ENCODE measurements around the gene RABGEF1. TPM values are rescaled to one million over a fixed set of nuclear protein-coding genes. Genes with fewer than 3 reads are reported as not detected.
"Not testable (repeated sequence)": the region's sequence is repeated elsewhere in the genome, so short reads cannot be mapped to it uniquely, and the experiment has no call there.

RABGEF1 gene
- total RNA-seq, 4 donors from 2014 or later, result 31.0 to 55.1 (median 47.9) TPM

DNA sequence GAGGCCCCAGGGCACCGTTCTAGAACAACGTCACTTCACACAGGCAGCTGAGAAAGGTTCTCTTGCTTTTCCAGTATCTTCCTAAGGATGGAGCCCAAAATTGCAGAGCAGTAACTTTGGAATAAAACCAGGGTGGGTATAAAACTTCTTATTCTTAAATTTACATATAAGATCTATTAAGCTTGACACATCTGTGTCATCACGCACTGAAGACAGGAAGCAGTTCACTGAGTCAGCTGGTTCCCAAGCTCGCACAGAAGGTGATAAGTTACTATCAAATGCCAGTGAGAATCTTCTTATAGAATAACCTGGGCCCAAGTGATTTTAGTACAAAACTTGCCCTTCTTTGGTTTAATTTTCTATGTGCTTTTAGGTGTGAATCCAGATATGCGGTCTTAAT, 70.2 kb downstream of the RABGEF1 start:
- Histone ChIP-seq H3K36me3 (peaks cover 47 to 52% of the 10 kb centered on the region in 2 donors), H3K27me3 (no peaks in the 10 kb centered on the region), H3K4me3 (replicated peaks in 1 of 3) (no peak overlapping the region), H3K9me3 (no peaks in the 10 kb centered on the region), H3K27ac (no peak overlapping the region), H3K4me1 (no peaks in the 10 kb centered on the region)
- no peak for DNase-seq
- 94 to 95% methylated on average over 5 of the region's 5 CpGs for WGBS, 2 donors
- intact Hi-C loops (cut with DNase I), result no loop called here
- TF ChIP-seq POLR2A (IDR thresholded peaks at IDR 0.05), result no peak
- TF ChIP-seq, protein P1, sequence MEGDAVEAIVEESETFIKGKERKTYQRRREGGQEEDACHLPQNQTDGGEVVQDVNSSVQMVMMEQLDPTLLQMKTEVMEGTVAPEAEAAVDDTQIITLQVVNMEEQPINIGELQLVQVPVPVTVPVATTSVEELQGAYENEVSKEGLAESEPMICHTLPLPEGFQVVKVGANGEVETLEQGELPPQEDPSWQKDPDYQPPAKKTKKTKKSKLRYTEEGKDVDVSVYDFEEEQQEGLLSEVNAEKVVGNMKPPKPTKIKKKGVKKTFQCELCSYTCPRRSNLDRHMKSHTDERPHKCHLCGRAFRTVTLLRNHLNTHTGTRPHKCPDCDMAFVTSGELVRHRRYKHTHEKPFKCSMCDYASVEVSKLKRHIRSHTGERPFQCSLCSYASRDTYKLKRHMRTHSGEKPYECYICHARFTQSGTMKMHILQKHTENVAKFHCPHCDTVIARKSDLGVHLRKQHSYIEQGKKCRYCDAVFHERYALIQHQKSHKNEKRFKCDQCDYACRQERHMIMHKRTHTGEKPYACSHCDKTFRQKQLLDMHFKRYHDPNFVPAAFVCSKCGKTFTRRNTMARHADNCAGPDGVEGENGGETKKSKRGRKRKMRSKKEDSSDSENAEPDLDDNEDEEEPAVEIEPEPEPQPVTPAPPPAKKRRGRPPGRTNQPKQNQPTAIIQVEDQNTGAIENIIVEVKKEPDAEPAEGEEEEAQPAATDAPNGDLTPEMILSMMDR (IDR thresholded peaks at IDR 0.05), result no peak

DNA sequence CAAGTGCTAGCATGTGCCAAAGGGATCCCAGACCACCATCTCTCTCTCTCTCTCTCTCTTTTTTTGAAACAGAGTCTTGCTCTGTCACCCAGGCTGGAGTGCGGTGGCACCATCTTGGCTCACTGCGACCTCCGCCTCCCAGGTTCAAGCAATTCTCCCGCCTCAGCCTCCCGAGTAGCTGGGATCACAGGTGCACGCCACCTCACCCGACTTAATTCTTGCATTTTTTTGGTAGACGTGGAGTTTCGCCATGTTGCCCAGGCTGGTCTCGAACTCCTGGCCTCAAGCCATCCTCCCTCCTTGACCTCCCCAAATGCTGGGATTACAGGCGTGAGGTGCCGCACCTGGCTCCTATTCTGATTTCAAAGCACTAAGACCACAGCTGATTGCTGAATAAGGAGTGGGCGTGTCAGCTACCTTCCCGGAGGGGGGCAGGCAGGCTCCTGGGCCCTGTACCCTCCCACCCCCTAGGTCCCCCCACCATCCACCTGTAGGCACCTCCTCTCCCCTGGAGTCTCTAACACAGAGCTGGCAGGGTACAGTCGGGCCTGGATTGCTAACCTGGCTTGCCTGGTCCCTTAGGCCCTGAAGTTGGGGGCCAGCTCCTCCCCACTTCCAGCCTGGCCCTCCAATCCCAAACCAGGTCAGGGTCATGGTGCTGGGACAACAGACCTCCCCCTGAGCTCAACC, 74.8 kb downstream of the RABGEF1 start:
- DNase-seq; H3K27ac ChIP-seq; H3K9me3 ChIP-seq; H3K4me1 ChIP-seq; H3K4me3 ChIP-seq (replicated peaks in 1 of 3); intact Hi-C loops (cut with DNase I); H3K27me3 ChIP-seq: not testable (repeated sequence)
- H3K36me3 ChIP-seq, result peaks cover 10 to 15% of the 10 kb centered on the region in 2 donors
- WGBS, 2 donors, result 92 to 100% methylated on average over 14 to 15 of the region's 15 CpGs

DNA sequence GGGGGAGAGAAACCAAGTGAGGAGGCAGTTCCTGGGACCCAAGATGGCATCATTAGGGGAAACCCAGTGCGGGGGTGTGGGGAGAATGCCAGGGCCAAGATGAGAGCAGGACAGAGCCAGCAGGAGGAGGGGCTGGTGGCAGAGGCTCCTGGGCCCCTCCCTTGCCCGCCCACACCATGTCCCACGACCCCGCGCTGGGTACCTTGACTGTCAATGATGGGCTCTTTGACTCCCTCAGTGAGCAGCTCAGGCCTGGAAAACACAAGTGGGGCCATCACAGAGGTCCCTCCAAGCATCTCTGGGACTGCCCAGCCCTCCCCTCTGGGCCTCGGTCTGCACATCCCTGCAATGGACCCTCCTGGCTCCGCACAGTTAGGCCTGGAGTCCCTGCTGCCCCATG, 75.4 kb downstream of the RABGEF1 start:
- DNase-seq, result no peak
- no peak overlapping the region for H3K27ac ChIP-seq
- peaks cover 6 to 9% of the 10 kb centered on the region in 2 donors for H3K36me3 ChIP-seq
- 89% methylated on average over 6 to 7 of the region's 7 CpGs for WGBS, 2 donors
- H3K4me3 ChIP-seq (replicated peaks in 1 of 3), result no peak overlapping the region
- H3K4me1 ChIP-seq, result no peaks in the 10 kb centered on the region
- no peaks in the 10 kb centered on the region for H3K9me3 ChIP-seq
- H3K27me3 ChIP-seq, result no peaks in the 10 kb centered on the region
- intact Hi-C loops (cut with DNase I), result no loop called here
- no peak for TF ChIP-seq POLR2A (IDR thresholded peaks at IDR 0.05)
- TF ChIP-seq, protein P1 (IDR thresholded peaks at IDR 0.05), result no peak

GRCh38 chr7:66816658-66817057, 76.1 kb downstream of the RABGEF1 start:
- H3K27ac ChIP-seq; H3K4me3 ChIP-seq (replicated peaks in 1 of 3); DNase-seq; H3K36me3 ChIP-seq; H3K9me3 ChIP-seq; H3K27me3 ChIP-seq; intact Hi-C loops (cut with DNase I); H3K4me1 ChIP-seq: not testable (repeated sequence)
- WGBS, 2 donors, result 89 to 90% methylated on average over 7 of the region's 7 CpGs

DNA sequence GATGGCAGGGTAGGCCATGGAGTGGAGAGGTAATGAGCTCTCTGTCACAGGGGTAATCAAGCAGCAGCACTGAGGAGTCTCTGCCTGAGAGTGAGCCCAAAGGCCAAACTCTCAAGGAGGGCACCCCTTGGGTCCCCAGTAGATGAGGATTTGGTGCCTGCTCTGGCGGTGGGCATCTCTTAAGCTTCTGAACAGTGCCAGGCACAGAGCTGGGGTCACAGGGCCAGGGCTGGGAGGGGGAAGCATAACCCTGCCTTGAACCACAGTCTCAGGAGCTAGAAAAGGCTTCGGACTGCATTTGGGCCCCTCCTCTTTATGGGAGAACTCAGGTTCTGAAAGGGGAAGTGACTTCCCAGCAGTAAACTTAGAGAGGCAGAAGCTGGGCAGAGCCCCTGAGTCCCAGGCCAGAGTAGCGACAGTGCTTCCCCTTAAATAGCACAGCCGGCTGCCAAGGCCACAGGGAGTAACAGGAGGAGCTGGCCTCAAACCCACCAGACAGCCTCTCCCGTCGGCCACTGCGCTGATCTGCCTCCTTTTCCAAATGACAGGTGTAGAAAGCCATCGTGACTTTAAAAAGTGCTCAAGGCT, 76.8 kb downstream of the RABGEF1 start:
- WGBS, 2 donors, result 77 to 83% methylated on average over 6 to 8 of the region's 8 CpGs
- not testable (repeated sequence) for DNase-seq; H3K4me3 ChIP-seq (replicated peaks in 1 of 3)

GRCh38 chr7:66817956-66818355, 77.4 kb downstream of the RABGEF1 start:
- H3K36me3 ChIP-seq; H3K9me3 ChIP-seq; DNase-seq; H3K4me3 ChIP-seq (replicated peaks in 1 of 3); H3K27ac ChIP-seq; H3K27me3 ChIP-seq; H3K4me1 ChIP-seq; intact Hi-C loops (cut with DNase I): not testable (repeated sequence)
- WGBS, 2 donors, result 54 to 82% methylated on average over 7 of the region's 7 CpGs

More for the DNA sequence above, 76.8 kb downstream of the RABGEF1 start:
- H3K4me1 ChIP-seq; H3K27me3 ChIP-seq; H3K9me3 ChIP-seq; H3K27ac ChIP-seq; H3K36me3 ChIP-seq; intact Hi-C loops (cut with DNase I): not testable (repeated sequence)

DNA sequence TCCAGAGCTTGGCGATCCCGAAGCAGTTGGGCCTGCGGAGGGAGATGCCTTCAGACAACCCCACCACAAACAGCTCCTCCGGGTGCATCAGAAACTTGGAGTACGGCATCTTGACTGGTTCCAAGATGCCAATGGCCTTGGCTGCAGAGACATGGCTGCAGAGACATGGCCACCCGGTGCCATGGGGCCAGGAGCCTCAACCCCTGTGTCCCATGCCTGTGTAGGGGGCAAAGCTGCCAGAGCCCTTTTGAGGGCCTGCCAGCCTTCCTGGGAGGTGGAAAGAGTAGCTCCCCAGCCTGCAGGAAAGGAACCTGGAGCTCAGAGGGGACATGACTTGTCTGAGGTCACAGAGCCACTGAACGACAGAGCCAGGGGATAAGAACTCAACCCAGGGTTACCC, 83.5 kb downstream of the RABGEF1 start:
- no peak overlapping the region for H3K27ac ChIP-seq
- intact Hi-C loops (cut with DNase I), result no loop called here
- no peaks in the 10 kb centered on the region for H3K4me1 ChIP-seq
- no peak overlapping the region for H3K4me3 ChIP-seq (replicated peaks in 1 of 3)
- no peaks in the 10 kb centered on the region for H3K36me3 ChIP-seq
- TF ChIP-seq, protein P1 (IDR thresholded peaks at IDR 0.05), result no peak
- no peak for TF ChIP-seq POLR2A (IDR thresholded peaks at IDR 0.05)
- H3K27me3 ChIP-seq, result no peaks in the 10 kb centered on the region
- WGBS, 2 donors, result 100% methylated on average over 1 of the region's 7 CpGs
- DNase-seq, result no peak
- H3K9me3 ChIP-seq, result no peaks in the 10 kb centered on the region

GRCh38 chr7:66825538-66825937, 85.0 kb downstream of the RABGEF1 start:
- intact Hi-C loops (cut with DNase I); H3K36me3 ChIP-seq; H3K4me1 ChIP-seq; DNase-seq; H3K4me3 ChIP-seq (replicated peaks in 1 of 3); H3K27me3 ChIP-seq; H3K9me3 ChIP-seq; H3K27ac ChIP-seq: not testable (repeated sequence)
- 8 to 46% methylated on average over 2 of the region's 2 CpGs for WGBS, 2 donors
